ENCODE data around the gene BARX2. TPM values are rescaled to one million over a fixed set of nuclear protein-coding genes. Genes with fewer than 3 reads are reported as not detected.
"Not testable (repeated sequence)": the region's sequence is repeated elsewhere in the genome, so short reads cannot be mapped to it uniquely, and the experiment has no call there.

Gene BARX2
- 1 to 10 TPM in 1 of 2 donors, under 1 TPM in 1; 0.16 to 6.1 TPM for total RNA-seq

GRCh38 chr11:129375751-129376657, at the start of gene BARX2:
Gene BARX2, plus strand, starts transcription at chr11:129375848. Its CDS starts 188 bp downstream, at chr11:129376036.
- H3K36me3 Mint-ChIP-seq: peaks cover 6 to 13% of the 10 kb centered on the region in 2 donors
- peak; percentile 59 to 74 for ATAC-seq
- DNase-seq (ENCODE audit: low spot score in 2 of 2): peak in 1 of 2 donors; percentile 59
- H3K9me3 Mint-ChIP-seq: no peaks in the 10 kb centered on the region
- H3K27ac Mint-ChIP-seq: no peak within 1 kb of the TSS

GRCh38 chr11:129326921-129327320, 48.7 kb upstream of the BARX2 start:
- no peak overlapping the region for H3K27ac Mint-ChIP-seq
- no peak for DNase-seq (ENCODE audit: low spot score in 2 of 2)
- ATAC-seq: no peak
- no peaks in the 10 kb centered on the region for H3K9me3 Mint-ChIP-seq
- H3K36me3 Mint-ChIP-seq: no peaks in the 10 kb centered on the region

- DNase-seq (ENCODE audit: low spot score in 2 of 2); H3K27ac Mint-ChIP-seq; H3K9me3 Mint-ChIP-seq; ATAC-seq; H3K36me3 Mint-ChIP-seq: not testable (repeated sequence)
These were observed 47.9 kb upstream of the BARX2 start for GRCh38 chr11:129327708-129328107.

GRCh38 chr11:129328756-129329155, 46.9 kb upstream of the BARX2 start:
- Mint-ChIP-seq H3K27ac (no peak overlapping the region), H3K9me3 (no peaks in the 10 kb centered on the region), H3K36me3 (no peaks in the 10 kb centered on the region)
- DNase-seq (ENCODE audit: low spot score in 2 of 2): no peak
- ATAC-seq: no peak

- H3K36me3 Mint-ChIP-seq: no peaks in the 10 kb centered on the region
- ATAC-seq: no peak
- DNase-seq (ENCODE audit: low spot score in 2 of 2): no peak
- no peaks in the 10 kb centered on the region for H3K9me3 Mint-ChIP-seq
- H3K27ac Mint-ChIP-seq: no peak overlapping the region
These were observed 44.4 kb upstream of the BARX2 start for GRCh38 chr11:129331217-129331616.

- ATAC-seq: peak; percentile 78 to 83
- H3K9me3 Mint-ChIP-seq: no peaks in the 10 kb centered on the region
- H3K27ac Mint-ChIP-seq: no peak overlapping the region
- peak; percentile 60 to 66 for DNase-seq (ENCODE audit: low spot score in 2 of 2)
- H3K36me3 Mint-ChIP-seq: no peaks in the 10 kb centered on the region
These were observed 43.8 kb upstream of the BARX2 start for GRCh38 chr11:129331871-129332274.

- Mint-ChIP-seq H3K9me3 (no peaks in the 10 kb centered on the region), H3K36me3 (no peaks in the 10 kb centered on the region), H3K27ac (no peak overlapping the region)
- peak in 1 of 2 donors; percentile 21 for DNase-seq (ENCODE audit: low spot score in 2 of 2)
- peak; percentile 36 to 90 for ATAC-seq
These were observed 41.8 kb upstream of the BARX2 start for GRCh38 chr11:129333873-129334272.

GRCh38 chr11:129344301-129344940, 31.2 kb upstream of the BARX2 start:
- H3K36me3 Mint-ChIP-seq; H3K9me3 Mint-ChIP-seq; DNase-seq (ENCODE audit: low spot score in 2 of 2); ATAC-seq; H3K27ac Mint-ChIP-seq: not testable (repeated sequence)

- ATAC-seq (peak; percentile 53 to 54), DNase-seq (ENCODE audit: low spot score in 2 of 2) (no peak)
- Mint-ChIP-seq H3K27ac (no peak overlapping the region), H3K9me3 (peaks cover 4 to 5% of the 10 kb centered on the region in 2 donors), H3K36me3 (no peaks in the 10 kb centered on the region)
These were observed 28.7 kb upstream of the BARX2 start for GRCh38 chr11:129346916-129347315.

- Mint-ChIP-seq H3K36me3 (no peaks in the 10 kb centered on the region), H3K9me3 (peaks cover 4 to 5% of the 10 kb centered on the region in 2 donors), H3K27ac (no peak overlapping the region)
- peak in 1 of 2 donors; percentile 61 for ATAC-seq
- DNase-seq (ENCODE audit: low spot score in 2 of 2): no peak
These were observed 26.8 kb upstream of the BARX2 start for GRCh38 chr11:129348813-129349212.

- no peak overlapping the region for H3K27ac Mint-ChIP-seq
- ATAC-seq (no peak), DNase-seq (ENCODE audit: low spot score in 2 of 2) (no peak)
- no peaks in the 10 kb centered on the region for H3K36me3 Mint-ChIP-seq
- no peaks in the 10 kb centered on the region for H3K9me3 Mint-ChIP-seq
These were observed 23.0 kb upstream of the BARX2 start for GRCh38 chr11:129352676-129353075.

GRCh38 chr11:129354691-129355090, 21.0 kb upstream of the BARX2 start:
- Mint-ChIP-seq H3K9me3 (peaks cover 0 to 2% of the 10 kb centered on the region in 2 donors), H3K27ac (no peak overlapping the region), H3K36me3 (no peaks in the 10 kb centered on the region)
- DNase-seq (ENCODE audit: low spot score in 2 of 2) (no peak), ATAC-seq (no peak)

GRCh38 chr11:129359748-129360147, 15.9 kb upstream of the BARX2 start:
- H3K9me3 Mint-ChIP-seq: peaks cover 0 to 5% of the 10 kb centered on the region in 2 donors

GRCh38 chr11:129364143-129364654, 11.4 kb upstream of the BARX2 start:
- Mint-ChIP-seq H3K27ac (no peak overlapping the region), H3K9me3 (peaks cover 0 to 5% of the 10 kb centered on the region in 2 donors)
- ATAC-seq: peak; percentile 100

More at GRCh38 chr11:129359748-129360147, 15.9 kb upstream of the BARX2 start:
- DNase-seq (ENCODE audit: low spot score in 2 of 2) (no peak), ATAC-seq (no peak)
- H3K27ac Mint-ChIP-seq: no peak overlapping the region
- no peaks in the 10 kb centered on the region for H3K36me3 Mint-ChIP-seq

GRCh38 chr11:129365816-129366215, 9.8 kb upstream of the BARX2 start:
- ATAC-seq (no peak), DNase-seq (ENCODE audit: low spot score in 2 of 2) (no peak)
- no peaks in the 10 kb centered on the region for H3K36me3 Mint-ChIP-seq
- no peak overlapping the region for H3K27ac Mint-ChIP-seq
- no peaks in the 10 kb centered on the region for H3K9me3 Mint-ChIP-seq

More at GRCh38 chr11:129364143-129364654, 11.4 kb upstream of the BARX2 start:
- H3K36me3 Mint-ChIP-seq: no peaks in the 10 kb centered on the region
- DNase-seq (ENCODE audit: low spot score in 2 of 2): peak; percentile 71 to 86

GRCh38 chr11:129366737-129367597, 8.7 kb upstream of the BARX2 start:
- DNase-seq (ENCODE audit: low spot score in 2 of 2) (no peak), ATAC-seq (no peak)
- no peak overlapping the region for H3K27ac Mint-ChIP-seq
- peaks cover 0 to 5% of the 10 kb centered on the region in 2 donors for H3K36me3 Mint-ChIP-seq
- H3K9me3 Mint-ChIP-seq: no peaks in the 10 kb centered on the region

Data from activated naive CD4-positive, alpha-beta T cell treated with anti-CD3 and anti-CD28 coated beads, Interleukin-2, amount 50 U/mL, for 72 hours (primary cell).